Dedifferentiated amniotic fluid mesenchymal stem cell (primary cell): ENCODE data around the gene DGKI.
A peak's percentile ranks its signal among the peaks of the same experiment; 100 is the strongest.

Source experiments
- DNase-seq: peaks from one replicate; pipeline ENCODE4 v3.0.0-alpha.2; 2016; ENCODE audit errors: extremely low spot score

The DGKI gene

DNA sequence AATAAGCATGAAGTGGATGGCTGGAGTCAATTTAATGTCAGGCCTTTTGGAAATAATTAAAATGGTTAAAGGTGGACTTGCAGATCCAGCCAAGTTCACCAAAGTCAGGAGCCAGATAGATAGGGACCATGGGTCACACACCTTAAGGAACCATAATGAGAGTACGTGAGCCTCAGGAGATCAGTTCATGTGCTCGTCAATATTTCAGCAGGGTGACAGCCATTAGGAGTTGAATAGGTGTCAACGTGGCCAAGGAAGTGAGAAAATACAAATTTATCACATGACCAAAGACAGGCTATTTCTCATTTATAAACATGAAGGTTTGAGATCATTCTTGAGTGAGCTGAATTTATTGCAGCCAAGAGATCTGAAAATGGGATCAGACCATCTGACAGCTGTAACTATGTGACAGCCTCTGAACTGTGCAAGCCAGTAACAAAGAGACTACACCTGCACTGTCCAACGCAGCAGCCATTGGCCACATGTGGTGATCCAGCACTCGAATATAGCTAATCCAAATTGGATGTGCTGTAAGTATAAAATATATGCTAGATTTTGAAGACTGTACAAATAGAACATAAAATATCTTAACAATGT lies 253.6 kb downstream of the DGKI start:
- DNase-seq, result no peak

DNA sequence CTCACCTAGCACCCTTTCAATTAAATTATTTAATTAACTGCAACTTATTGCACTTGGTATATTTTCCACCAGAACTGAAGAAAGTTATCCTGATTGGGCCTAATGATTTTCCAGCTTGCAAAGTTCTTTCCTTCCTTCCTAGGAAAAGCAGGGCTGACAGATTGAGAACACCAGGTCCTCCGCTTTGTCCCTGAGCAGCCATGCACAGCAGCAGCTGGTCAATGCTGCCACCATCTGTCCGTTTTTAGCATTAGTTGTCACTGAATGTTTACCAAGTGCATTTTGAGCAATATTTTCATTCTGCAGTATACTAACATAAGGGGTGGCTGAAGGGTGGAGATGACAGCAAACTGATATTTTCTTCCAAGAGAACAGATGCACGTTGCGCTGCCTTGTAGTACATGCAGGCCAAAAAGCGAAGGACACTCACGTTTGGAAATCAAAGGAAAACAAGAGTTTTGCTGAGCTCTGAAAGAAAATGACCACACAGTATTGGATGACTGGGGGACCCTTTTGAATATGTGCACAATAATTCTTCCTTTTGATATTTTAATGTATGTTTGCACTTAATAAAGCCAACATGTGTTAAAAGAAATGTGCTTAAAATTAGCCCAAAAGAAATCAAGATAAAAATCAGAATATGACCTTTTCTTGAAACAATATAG lies 254.4 kb downstream of the DGKI start:
- peak; percentile 83 for DNase-seq

DNA sequence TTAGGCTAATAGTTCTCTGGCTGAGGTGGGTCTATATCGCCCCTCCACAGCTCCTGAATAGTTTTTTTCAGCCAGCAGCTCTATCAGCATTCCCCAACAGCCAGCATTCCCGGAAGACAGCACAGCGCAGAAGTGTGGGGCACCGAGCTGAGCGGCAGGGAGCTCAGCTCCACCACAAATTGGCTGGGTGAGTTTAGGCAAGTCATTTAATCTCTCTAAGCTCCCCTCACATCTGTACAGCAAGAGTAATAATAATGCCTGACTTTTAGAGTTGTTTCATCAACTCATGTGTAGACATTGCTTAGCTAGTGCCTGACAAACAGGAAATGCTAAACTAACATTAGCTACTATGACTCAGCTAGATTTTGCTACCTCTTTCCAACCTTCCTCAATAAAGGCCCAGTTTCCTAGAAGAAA lies 255.3 kb downstream of the DGKI start:
- DNase-seq, result peak; percentile 31

DNA sequence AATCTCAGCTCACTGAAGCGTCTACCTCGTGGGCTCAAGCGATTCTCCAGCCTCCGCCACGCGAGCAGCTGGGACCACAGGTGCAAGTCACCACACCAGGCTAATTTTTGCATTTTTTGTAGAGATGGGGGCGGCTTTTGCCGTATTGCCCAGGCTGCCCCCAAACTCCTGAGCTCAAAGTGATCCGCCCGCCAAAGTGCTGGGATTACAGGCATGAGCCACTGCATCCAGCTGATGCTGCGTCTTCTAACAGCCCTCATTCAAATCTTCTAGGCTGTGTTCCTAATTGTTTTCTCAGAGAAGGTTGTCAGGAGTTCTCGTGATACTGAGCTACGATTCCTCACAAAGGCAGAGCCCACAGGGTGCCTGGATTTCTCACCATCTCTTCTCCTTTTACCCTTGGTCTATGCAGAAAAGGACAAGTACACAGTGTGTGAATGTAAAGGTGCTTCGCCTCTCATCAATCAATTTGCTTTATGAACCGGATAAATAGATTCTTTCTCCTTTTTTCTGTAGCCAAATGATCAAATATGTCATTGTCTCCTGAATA lies 255.9 kb downstream of the DGKI start:
- no peak for DNase-seq

DNA sequence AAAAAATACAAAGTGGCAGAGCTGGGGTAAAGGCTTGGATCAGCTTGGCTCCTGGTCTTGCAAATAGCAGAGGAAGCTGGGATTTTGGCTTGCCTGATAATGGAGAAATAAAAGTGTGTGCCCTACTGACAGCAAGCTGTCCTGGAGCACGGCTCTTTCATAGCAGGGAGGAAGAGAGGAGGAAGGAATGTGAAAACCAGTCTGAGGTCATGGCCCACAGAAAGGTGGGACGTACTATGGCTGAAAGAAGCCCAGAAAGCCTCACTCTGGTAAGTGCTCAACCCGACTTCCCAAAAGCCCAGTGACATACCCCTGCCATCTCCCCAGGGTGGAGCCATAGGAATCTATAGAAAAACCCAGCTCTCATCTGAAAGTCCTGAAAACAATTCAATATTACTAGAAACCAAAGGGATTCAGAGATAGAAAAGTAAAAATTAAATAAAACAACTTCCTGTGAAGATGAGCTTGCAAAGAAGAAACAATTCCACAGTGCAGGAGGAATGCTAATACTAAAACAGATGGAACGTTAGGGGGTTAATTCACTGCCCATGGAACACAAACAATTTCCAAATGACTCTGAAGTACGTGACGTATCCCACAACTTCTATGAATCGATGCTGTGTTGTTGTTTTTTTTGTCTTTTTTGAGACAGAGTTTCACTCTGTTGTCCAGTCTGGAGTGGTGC lies 256.6 kb downstream of the DGKI start:
- DNase-seq, result no peak

DNA sequence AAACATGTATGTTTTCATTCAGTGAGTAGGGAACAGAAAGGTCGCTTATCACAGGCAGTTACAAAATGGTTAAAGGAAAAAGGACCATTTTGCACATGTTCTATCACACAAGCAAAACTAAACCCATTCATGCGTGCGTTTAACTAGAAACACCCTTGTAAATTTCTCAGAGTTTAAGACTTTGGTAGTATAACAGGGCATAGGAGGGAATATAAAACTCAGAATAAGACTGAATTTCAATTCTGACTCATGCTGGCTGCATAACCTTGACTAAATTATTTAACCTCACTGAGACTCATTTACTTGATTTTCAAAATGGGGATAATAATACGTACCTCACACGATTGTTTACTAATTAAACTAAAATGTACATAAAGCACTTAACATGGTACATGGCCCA lies 259.4 kb downstream of the DGKI start:
- DNase-seq, result no peak

DNA sequence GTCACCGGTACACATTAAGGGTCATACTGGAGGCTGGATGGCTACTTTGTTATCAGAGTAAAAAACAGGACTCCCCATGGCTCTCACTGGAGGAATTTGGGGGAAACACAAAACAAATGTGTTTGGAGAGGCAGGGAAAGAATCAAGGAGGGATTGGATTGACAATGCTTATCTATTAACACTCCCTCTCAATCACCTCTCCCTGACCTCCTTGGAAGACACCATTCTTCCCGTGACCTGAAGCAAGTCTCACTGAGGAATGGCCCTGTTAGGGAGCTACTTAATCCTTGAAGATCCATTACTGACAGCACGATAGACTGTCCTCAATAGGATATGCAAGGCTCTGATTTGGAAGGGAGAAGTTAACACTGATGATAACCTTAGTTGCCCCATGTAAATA lies 261.2 kb downstream of the DGKI start:
- no peak for DNase-seq

DNA sequence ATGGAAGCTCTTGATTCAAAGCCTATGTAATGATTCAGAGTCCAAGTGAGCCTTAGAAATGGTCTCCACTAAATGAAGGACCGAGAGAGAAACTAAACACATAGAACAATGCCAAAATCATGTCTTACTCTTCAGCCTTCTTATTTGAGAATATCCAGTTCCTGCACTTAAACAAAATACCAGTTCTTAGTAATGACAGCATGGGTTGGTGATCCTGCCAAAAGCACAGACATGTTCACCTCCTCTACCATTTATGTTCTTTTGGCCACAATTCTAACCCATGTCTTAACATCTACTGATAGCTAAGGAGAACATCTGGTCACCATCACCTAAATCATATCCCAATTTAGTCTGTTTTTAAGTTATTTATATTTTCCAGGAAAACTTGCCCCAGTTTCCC lies 263.6 kb downstream of the DGKI start:
- DNase-seq, result no peak

DNA sequence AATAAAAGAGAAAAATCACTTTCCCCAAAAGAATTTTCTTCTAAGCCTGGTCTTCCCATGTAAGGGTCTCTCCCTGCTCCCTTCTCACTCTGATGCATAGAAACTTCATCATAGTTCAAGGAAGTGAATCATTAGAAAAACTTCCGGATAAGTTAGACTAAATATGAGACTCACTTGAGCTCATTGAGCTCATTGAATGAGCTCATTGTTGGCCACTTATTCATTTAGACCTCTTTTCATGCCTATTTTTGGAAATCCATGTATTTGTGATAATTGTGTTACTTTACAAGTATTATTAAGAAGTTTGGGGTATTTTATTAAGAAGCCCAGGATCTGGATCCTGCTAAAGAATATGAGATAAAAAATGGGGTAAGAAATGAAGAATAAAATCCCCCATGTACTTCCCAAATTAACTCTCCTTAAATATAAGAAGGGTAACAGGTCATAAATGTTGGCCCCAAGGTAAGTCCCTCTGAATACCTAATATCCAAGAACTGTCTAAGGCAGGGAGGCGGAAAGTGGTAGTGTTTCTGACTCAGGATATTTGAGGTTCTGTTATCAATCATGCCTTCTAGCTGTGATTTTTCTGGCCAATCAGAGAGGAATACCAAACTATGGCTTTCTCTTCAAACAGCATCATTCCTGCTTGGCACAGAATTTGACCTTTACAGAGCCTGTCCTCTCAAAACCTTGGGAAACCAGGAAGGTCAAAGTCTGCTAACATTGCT lies 266.7 kb downstream of the DGKI start:
- peak; percentile 56 for DNase-seq

DNA sequence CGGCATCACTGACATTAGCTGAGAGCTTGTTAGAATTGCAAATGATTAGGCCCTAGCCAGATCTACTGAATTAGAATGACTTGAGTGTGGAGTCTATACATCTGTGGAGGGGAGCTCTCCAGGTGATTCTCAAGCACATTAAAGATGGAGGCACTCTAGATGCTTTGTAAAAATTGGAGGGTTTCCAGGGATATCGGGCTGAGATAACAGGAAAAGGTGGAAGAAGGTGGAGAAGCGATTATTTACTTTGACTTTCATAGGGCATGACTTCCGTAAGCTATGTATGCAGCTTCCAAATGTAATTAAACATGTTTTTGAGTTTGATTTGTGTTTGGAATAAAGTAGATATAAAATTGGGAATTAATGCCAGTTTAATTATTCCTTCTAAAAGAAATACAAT lies 268.2 kb downstream of the DGKI start:
- DNase-seq, result no peak

DNA sequence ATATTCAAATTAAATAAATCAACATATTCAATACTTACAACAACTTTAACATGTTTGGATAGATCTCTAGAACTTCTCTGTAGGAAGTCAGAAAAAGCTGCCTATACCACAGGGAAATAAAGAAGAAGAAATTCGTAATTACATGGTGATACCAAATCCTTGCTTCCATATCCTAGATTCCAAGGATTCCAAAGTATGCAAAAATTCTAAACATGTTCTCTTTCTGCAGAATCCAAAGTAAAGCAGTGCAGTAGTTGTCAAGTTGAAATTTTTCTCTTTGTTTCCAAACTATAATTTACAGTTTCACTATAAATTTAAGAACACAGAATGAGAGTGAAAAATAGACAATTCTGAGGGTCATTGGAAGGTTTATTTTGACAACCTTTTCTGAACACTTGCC lies 269.6 kb downstream of the DGKI start:
- DNase-seq, result no peak

DNA sequence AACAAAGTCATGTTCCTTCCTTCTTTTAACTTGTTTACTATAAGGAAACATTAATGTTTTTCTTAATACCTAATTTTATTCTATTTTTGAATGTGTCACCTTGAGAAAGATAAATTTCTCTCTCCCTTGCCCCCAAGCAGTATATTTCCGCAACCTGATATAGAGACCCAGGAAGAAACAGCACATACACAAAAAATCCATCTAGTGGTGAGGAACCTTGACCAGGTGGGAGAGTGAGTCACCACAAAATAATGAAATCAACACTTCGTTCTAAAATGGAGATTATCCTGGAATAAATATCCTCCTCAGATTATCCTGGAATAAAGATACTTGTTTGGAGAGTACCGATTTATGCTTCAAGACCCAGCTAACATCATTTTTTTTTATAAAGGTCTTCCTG lies 270.3 kb downstream of the DGKI start:
- no peak for DNase-seq

DNA sequence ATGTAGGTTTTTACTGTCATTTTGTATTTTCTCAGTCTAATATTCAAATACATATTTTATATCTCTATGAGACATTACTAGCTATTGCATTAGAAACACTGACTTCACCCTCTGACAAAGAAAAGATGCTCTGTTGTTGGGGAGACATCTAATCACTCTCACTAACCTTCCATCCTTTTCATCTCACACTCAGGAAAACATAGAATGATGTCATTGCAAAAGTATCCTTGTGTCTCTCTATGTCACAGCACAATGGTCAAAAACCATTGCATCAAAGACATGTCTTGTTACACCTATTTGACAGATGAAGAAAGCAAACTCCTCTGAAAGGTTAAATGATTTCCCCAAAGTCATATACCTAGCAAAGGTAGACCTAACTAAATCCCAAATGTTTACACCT lies 272.0 kb downstream of the DGKI start:
- DNase-seq, result no peak

DNA sequence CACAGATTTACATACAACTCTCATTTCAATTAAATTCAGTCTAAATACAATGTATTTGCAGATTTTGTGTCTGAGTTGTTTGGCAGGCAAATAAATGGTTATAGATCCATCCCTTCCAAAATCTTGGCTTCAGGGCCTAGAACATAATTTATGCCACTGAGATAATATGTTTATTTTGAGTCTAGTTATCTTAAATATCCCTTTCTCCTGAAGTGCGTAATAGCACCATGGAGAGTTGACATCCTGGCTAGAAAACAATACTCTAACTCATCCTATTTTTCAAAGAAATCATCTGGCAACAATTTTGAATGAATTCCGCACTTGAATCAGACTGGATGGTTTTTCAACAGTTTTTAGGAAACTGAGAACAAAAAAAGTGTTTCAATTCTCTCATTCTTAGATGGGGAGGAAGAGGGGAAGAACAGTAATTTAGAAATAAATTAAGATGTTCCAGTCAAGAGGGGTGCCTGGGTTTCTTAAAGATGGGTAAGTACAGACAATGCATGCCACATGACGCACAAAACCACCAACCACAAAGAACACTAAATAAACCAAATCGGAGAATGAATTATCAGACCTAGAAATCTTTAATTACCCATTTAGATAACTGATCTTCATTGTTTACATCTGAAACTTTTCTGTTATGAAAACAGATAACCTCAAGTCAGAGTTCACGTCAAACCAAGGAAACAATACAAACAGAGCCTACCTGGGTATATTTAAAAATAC lies 274.6 kb downstream of the DGKI start:
- DNase-seq, result no peak

DNA sequence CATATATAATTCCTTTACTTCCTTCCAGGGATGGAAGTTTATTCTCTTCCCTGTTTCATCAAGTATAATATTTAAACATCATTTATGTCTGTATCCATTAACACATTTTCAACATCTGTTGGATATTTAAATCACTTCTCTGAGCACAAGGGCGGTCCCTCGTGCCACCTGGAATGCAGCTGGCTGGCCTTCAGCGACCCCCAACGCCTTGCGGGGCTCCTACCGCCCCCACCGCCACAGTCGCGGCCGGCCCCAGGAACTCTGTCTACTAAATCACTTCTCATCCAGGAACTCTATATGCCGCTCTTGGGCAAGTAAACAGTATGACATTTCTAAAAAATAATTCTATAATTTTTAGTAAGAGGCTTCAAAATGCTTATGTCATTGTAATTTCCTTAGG lies 282.1 kb downstream of the DGKI start:
- DNase-seq, result no peak

DNA sequence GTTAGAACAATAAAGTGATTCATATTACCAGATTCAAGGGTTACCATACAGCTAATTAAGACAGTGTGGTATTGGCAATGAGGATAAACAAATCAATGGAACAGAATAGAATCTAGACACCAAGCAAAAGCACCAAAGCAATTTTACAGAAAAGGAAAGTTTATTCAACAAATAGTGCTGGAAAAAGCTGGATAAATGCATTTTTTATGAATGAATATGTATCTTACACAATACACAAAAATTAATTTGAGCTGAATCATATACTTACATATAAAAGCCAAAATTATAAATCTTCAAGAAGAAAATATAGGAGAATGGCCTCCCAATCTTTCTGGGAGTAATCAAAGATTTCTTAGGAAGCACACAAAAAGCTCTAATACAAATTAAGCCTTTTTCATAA lies 282.8 kb downstream of the DGKI start:
- DNase-seq, result no peak

DNA sequence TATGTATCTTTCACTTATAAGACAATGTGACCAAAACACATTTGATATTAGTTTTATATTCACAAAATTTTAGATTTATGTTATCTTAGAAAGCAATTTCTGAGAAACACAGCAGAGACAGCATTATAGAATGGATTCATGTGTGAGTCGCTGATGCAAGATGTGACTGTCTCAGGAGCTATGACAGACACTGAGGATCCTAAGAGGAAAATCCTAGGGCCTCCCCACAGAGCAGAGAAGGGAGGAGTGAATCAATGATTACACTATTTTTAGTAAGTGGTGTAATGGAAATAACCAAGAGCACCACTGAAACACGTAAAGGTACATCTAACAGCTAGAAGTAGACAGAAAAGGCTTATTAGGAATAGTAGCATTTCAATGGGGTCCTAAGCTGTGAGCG lies 299.3 kb downstream of the DGKI start:
- DNase-seq, result no peak

DNA sequence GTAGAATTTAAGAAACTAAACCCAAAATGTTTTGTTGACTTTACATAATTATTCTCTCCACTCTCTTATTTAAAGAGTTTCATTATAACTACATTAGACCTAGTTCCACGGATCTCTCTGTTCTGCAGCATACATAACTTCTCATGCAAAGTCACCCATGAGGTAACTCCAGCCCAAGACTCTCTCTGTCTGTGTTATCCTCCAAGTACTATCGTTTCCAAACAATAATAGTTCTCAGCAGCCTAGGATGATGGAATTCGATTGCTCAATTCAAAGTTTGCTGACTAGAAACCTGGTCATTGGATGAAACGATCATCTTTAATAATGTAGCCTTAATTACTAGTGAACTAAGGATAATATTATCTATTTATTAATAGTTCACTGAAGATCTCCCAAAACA lies 300.1 kb downstream of the DGKI start:
- DNase-seq, result no peak

DNA sequence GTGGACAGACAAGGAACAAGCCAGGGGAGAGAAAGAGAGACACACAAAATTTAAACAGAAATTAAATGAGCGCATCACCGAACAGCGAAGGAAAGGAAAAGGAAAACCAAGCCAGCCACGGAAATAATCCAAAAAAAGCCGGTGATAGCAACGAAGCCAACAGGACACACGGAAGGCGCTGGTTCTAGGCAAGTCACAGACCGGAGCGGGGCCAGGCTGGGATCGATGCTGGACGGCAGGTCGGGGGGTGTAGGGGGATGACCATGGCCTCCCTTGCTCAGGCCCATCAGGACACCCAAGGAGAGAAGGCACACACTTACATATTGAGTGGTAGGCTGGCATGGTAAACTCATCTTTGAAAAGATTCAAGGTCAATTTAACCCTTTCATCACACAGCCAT lies 300.8 kb downstream of the DGKI start:
- no peak for DNase-seq

DNA sequence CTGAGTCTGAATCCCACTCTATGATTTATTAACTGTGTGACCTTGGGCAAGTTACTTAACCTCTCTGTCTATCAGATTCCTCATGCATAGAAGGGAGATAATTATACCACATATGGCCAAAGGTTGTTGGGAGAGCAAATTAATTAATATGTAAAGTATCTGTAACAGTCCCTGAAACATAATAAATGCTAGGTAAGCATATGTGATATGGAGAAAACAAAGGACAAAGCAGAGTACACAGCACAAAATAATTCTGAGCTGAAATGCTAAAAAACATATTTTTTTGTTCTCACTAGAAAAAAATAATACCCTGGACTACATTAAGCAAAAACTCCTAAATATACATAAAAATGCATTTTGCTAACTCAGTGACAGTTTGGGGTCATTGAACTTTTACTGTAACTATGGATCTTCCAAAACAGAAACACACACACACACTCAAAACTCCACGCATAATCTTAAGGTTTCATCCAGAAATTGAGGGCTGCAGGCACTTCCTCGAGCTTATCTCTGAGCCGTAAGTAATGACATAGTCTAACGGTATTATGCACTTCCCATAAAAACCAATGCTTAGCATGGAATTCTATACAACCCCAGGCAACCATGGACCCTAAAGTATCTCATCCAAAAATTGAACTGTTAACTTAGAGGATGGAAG lies 301.6 kb downstream of the DGKI start:
- DNase-seq, result no peak

DNA sequence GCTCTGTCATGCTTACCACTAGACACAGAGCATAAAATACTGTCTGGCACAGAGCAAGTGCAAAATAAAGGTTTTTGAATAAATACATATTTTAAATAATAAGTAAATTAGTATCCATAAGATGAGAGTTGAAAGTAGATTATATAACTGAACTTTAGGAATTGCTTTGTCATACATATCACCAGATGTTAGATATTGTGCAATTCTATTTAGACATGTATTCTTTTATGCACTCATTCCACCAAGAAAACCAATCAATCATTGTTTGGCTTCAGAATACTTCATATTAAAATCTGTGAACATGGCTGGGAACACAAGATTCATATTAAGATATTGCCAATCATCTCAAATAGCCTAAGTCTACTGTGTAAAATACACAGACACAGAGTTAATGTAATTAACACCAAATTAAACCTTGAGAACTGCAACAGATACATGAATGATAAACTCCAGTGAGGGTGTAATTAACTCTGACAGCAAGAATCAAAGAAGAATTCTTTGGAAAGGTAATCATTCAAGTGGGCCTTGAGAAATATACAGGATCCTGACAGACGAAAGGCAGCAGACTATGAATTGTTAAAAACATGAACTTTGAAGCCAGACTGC lies 302.2 kb downstream of the DGKI start:
- DNase-seq, result no peak
